ENCODE measurements around the gene BID.

DNA sequence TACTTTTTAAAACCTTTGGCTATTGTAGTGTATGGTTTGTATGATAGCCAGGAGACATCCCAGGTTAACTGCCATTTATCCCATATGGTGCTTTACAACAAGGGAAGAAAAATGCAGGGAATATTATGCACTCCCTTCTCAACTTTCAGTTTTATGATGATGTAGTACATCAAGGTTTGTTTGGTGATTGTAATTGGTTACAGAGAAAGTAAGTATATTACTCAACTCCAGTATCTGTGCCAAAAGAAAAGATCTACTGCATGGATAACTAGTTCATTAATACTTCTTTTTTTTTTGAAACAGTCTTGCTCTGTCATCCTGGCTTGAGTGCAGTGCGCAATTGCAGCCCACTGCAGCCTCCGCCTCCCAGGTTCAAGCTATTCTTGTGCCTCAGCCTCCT is 70.5 kb downstream of the BID start:
- TF ChIP-seq, protein P1, sequence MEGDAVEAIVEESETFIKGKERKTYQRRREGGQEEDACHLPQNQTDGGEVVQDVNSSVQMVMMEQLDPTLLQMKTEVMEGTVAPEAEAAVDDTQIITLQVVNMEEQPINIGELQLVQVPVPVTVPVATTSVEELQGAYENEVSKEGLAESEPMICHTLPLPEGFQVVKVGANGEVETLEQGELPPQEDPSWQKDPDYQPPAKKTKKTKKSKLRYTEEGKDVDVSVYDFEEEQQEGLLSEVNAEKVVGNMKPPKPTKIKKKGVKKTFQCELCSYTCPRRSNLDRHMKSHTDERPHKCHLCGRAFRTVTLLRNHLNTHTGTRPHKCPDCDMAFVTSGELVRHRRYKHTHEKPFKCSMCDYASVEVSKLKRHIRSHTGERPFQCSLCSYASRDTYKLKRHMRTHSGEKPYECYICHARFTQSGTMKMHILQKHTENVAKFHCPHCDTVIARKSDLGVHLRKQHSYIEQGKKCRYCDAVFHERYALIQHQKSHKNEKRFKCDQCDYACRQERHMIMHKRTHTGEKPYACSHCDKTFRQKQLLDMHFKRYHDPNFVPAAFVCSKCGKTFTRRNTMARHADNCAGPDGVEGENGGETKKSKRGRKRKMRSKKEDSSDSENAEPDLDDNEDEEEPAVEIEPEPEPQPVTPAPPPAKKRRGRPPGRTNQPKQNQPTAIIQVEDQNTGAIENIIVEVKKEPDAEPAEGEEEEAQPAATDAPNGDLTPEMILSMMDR (IDR thresholded peaks at IDR 0.05 in 2 of 3, conservative IDR thresholded peaks at IDR 0.05 in 1 of 3; ENCODE audit: control insufficient read depth in 2 of 3, extremely low read depth in 1 of 3, insufficient read depth in 1 of 3, low read depth in 3 of 3, low read length in 3 of 3): no peak
- TF ChIP-seq JUNB (IDR thresholded peaks at IDR 0.05) (no peak), CREB1 (IDR thresholded peaks at IDR 0.05; ENCODE audit: low read depth) (no peak), POLR2AphosphoS5 (IDR thresholded peaks at IDR 0.05; ENCODE audit: low read length) (no peak), POLR2A (IDR thresholded peaks at IDR 0.05; ENCODE audit: low read depth, low read length) (no peak), HDAC6 (IDR thresholded peaks at IDR 0.05; ENCODE audit: unreplicated experiment) (no peak), TARDBP (IDR thresholded peaks at IDR 0.05; ENCODE audit: borderline replicate concordance) (no peak), TAF1 (IDR thresholded peaks at IDR 0.05; ENCODE audit: borderline replicate concordance, low read depth, low read length) (no peak), EP300 (IDR thresholded peaks at IDR 0.05; ENCODE audit: borderline replicate concordance in 1 of 2, control insufficient read depth in 1 of 2, low read depth in 2 of 2, low read length in 2 of 2) (no peak)
- TF ChIP-seq, protein P2, sequence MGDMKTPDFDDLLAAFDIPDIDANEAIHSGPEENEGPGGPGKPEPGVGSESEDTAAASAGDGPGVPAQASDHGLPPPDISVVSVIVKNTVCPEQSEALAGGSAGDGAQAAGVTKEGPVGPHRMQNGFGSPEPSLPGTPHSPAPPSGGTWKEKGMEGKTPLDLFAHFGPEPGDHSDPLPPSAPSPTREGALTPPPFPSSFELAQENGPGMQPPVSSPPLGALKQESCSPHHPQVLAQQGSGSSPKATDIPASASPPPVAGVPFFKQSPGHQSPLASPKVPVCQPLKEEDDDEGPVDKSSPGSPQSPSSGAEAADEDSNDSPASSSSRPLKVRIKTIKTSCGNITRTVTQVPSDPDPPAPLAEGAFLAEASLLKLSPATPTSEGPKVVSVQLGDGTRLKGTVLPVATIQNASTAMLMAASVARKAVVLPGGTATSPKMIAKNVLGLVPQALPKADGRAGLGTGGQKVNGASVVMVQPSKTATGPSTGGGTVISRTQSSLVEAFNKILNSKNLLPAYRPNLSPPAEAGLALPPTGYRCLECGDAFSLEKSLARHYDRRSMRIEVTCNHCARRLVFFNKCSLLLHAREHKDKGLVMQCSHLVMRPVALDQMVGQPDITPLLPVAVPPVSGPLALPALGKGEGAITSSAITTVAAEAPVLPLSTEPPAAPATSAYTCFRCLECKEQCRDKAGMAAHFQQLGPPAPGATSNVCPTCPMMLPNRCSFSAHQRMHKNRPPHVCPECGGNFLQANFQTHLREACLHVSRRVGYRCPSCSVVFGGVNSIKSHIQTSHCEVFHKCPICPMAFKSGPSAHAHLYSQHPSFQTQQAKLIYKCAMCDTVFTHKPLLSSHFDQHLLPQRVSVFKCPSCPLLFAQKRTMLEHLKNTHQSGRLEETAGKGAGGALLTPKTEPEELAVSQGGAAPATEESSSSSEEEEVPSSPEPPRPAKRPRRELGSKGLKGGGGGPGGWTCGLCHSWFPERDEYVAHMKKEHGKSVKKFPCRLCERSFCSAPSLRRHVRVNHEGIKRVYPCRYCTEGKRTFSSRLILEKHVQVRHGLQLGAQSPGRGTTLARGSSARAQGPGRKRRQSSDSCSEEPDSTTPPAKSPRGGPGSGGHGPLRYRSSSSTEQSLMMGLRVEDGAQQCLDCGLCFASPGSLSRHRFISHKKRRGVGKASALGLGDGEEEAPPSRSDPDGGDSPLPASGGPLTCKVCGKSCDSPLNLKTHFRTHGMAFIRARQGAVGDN (IDR thresholded peaks at IDR 0.05): no peak
- TF ChIP-seq, protein P3, sequence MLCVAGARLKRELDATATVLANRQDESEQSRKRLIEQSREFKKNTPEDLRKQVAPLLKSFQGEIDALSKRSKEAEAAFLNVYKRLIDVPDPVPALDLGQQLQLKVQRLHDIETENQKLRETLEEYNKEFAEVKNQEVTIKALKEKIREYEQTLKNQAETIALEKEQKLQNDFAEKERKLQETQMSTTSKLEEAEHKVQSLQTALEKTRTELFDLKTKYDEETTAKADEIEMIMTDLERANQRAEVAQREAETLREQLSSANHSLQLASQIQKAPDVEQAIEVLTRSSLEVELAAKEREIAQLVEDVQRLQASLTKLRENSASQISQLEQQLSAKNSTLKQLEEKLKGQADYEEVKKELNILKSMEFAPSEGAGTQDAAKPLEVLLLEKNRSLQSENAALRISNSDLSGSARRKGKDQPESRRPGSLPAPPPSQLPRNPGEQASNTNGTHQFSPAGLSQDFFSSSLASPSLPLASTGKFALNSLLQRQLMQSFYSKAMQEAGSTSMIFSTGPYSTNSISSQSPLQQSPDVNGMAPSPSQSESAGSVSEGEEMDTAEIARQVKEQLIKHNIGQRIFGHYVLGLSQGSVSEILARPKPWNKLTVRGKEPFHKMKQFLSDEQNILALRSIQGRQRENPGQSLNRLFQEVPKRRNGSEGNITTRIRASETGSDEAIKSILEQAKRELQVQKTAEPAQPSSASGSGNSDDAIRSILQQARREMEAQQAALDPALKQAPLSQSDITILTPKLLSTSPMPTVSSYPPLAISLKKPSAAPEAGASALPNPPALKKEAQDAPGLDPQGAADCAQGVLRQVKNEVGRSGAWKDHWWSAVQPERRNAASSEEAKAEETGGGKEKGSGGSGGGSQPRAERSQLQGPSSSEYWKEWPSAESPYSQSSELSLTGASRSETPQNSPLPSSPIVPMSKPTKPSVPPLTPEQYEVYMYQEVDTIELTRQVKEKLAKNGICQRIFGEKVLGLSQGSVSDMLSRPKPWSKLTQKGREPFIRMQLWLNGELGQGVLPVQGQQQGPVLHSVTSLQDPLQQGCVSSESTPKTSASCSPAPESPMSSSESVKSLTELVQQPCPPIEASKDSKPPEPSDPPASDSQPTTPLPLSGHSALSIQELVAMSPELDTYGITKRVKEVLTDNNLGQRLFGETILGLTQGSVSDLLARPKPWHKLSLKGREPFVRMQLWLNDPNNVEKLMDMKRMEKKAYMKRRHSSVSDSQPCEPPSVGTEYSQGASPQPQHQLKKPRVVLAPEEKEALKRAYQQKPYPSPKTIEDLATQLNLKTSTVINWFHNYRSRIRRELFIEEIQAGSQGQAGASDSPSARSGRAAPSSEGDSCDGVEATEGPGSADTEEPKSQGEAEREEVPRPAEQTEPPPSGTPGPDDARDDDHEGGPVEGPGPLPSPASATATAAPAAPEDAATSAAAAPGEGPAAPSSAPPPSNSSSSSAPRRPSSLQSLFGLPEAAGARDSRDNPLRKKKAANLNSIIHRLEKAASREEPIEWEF (IDR thresholded peaks at IDR 0.05; ENCODE audit: insufficient replicate concordance, low read depth, low read length): no peak
- TF ChIP-seq, protein P4, sequence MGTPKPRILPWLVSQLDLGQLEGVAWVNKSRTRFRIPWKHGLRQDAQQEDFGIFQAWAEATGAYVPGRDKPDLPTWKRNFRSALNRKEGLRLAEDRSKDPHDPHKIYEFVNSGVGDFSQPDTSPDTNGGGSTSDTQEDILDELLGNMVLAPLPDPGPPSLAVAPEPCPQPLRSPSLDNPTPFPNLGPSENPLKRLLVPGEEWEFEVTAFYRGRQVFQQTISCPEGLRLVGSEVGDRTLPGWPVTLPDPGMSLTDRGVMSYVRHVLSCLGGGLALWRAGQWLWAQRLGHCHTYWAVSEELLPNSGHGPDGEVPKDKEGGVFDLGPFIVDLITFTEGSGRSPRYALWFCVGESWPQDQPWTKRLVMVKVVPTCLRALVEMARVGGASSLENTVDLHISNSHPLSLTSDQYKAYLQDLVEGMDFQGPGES (IDR thresholded peaks at IDR 0.05): no peak
- TF ChIP-seq, protein P5, sequence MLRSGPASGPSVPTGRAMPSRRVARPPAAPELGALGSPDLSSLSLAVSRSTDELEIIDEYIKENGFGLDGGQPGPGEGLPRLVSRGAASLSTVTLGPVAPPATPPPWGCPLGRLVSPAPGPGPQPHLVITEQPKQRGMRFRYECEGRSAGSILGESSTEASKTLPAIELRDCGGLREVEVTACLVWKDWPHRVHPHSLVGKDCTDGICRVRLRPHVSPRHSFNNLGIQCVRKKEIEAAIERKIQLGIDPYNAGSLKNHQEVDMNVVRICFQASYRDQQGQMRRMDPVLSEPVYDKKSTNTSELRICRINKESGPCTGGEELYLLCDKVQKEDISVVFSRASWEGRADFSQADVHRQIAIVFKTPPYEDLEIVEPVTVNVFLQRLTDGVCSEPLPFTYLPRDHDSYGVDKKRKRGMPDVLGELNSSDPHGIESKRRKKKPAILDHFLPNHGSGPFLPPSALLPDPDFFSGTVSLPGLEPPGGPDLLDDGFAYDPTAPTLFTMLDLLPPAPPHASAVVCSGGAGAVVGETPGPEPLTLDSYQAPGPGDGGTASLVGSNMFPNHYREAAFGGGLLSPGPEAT (IDR thresholded peaks at IDR 0.05; ENCODE audit: low read depth): no peak

Measured in GM12878 (cell line).